Epithelial cell of prostate (primary cell): ENCODE measurements around the gene PPARD.
"Not testable (repeated sequence)": the region's sequence is repeated elsewhere in the genome, so short reads cannot be mapped to it uniquely, and the experiment has no call there.

Experiments used
- DNase-seq: peaks from one replicate; pipeline ENCODE4 v3.0.0-alpha.2; 2011; ENCODE audit warnings: low read depth, low spot score
- H3K27ac ChIP-seq: fragments of 450-650 bp; 2 replicates; pipeline ENCODE4 v1.5.1; 2017; ENCODE audit warnings: mild to moderate bottlenecking

PPARD gene

GRCh38 chr6:35372633-35373032 lies 30.3 kb downstream of the PPARD start:
- no peak for DNase-seq
- H3K27ac ChIP-seq: no peak overlapping the region

DNA sequence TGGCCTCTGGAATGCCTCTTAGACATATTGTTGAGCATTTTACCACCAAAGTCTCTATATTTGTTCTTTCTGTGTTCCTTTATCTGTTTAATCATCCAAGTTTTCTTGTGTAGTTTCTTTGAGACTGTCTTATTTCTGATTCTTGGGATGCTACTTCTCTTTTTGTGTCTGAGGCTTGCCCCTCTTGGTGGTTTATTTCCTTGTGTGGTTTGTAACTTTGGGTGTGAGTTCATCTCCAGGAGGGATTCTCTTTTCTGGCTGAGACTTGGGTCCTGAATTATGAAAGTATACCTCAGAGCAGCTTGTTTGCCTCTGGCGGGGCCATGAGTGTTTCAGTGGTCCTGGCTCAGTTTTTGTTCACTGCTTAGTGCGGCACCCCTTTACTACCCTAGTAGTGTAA lies 33.9 kb downstream of the PPARD start:
- H3K27ac ChIP-seq: no peak overlapping the region
- no peak for DNase-seq

- no peak for DNase-seq
- H3K27ac ChIP-seq: no peak overlapping the region
Measured at GRCh38 chr6:35377002-35377401, 34.6 kb downstream of the PPARD start.

- H3K27ac ChIP-seq: no peak overlapping the region
- no peak for DNase-seq
Measured at GRCh38 chr6:35378261-35378660, 35.9 kb downstream of the PPARD start.

DNA sequence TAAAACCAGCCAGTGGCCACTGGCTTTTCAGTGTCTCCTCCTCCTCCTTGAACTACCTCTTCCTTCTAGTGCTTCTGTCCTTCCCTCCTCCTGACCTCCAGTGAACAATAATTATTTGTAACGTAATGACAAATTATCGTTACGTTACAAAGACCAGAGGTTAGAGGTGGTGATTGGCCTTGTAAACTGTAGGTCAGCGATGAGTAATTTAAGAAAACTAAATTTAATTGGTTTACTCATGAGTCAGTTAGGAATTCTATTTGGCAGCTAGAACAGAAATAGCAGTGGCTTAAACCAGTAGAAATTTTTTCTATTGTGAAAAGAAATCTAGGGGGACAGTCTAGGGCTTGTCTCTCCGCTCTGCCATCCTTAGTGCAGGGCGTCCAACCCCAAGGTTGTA lies 38.8 kb downstream of the PPARD start:
- DNase-seq: no peak

DNA sequence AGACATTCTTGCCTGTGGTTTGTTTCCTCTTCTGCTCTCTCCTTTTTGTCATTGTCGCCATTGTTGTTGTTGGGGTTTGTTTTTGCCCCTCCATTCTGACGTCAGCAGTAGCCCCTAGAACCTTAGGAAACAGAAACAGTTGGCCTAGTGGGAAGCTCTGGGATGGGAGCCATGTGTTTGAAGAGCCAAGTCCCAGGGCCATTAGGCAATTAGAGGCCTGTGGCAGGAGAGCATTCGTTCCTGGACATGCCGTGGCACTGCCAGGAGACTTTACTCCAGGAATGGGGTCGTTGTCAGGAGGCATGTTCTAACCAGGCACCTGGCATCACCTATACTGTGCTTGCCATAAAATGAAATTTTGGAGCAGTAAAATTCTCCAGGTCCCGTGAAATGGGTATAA lies 39.7 kb downstream of the PPARD start:
- no peak for DNase-seq
- no peak overlapping the region for H3K27ac ChIP-seq

More for the DNA sequence above, 38.8 kb downstream of the PPARD start:
- no peak overlapping the region for H3K27ac ChIP-seq

DNA sequence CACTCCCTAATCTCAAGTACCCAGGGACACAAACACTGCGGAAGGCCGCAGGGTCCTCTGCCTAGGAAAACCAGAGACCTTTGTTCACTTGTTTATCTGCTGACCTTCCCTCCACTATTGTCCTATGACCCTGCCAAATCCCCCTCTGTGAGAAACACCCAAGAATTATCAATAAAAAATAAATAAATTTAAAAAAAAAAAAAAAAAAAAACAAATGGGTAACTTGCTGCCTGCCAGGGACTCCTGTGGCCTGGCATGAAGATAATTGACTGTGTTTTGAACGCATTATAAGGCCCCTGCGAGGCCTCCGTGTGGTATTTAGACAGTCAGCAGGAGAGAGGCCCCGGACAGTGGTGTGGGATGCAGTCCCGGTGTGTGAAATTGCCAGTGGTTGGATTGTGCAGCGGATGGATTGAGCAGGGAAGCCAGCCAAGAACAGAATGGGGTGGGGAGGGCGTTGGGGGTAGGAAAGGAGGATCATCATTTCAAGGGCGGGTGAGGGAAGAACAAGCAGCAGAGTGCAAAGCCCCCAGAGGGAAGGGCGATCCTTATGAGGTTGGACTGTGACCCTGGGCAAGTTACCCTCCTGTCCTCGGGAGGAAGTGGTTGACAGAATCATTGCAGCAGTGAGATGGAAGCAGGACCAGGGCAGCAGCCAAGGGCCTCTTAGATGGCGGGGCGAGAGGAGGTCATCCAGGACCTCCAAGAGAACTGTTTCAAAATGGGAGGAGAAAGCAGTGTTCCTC lies 43.3 kb downstream of the PPARD start:
- no peak overlapping the region for H3K27ac ChIP-seq
- DNase-seq: no peak

DNA sequence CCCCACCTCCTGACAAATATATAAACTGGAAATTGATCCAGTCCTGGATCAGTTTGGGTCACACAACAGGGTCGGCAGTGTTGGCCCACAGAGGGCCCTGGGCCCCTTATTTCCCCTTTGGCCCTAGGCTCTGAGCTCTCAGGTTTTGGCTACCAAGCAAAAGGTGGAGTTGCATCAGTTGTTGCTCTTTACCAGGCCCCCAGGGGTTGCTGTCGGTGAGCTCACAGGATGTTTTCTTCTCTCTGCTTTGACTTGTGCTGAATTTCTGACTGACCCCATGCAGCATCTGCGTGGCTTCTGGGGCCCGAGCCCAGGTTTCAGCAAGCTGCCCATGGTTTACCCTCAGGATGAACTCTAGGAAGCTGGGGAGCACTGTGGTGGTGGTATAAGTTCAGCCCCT lies 44.6 kb downstream of the PPARD start:
- DNase-seq: no peak
- peak overlapping the region; percentile 7 for H3K27ac ChIP-seq

DNA sequence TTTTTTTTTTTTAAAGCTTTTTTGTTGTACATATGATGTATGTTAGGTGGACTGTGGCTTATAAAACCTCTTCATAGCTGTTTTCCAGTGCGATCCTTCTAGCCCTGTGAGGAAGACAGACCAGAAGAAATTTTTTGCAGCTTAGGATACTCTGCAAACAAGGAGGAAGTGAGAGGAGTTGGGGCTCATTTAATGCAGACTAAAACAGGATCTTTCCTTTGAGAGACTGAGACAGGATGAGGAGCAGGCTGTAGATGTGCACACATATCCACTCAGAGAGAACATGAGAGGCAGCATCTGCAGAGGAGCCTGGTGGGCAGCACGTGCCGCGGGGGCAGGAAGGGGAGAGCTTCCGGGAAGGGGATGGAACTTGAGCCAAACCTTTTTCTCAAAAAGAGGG lies 45.7 kb downstream of the PPARD start:
- no peak for DNase-seq

DNA sequence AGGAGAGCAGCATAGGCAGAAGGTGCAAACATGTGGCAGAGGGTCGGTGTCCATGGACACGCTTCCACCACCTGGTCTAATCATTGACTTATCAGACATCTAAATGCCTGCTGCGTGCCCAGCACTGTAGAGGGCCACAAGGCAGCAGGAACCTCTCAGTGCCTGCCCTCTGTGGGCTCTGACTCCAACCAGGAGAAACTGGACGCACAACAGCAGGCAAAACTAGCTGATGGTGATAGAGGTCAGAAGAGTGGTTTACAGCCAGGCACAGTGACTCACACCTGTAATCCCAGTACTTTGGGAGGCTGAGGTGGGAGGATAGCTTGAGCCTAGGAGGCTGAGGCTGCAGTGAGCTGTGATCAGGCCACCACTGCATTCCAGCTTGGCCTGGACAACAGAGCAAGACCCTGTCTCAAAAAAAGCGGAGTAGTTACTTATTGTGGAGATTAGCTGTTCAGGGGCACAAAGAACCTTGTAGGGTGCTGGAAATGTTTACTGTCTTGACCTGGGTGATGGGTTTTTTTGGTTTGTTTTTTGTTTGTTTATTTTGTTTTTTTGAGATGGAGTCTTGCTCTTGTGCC lies 46.5 kb downstream of the PPARD start:
- DNase-seq: no peak
- H3K27ac ChIP-seq: no peak overlapping the region

More for the DNA sequence above, 45.7 kb downstream of the PPARD start:
- no peak overlapping the region for H3K27ac ChIP-seq

GRCh38 chr6:35389386-35389785 lies 47.0 kb downstream of the PPARD start:
- not testable (repeated sequence) for DNase-seq

DNA sequence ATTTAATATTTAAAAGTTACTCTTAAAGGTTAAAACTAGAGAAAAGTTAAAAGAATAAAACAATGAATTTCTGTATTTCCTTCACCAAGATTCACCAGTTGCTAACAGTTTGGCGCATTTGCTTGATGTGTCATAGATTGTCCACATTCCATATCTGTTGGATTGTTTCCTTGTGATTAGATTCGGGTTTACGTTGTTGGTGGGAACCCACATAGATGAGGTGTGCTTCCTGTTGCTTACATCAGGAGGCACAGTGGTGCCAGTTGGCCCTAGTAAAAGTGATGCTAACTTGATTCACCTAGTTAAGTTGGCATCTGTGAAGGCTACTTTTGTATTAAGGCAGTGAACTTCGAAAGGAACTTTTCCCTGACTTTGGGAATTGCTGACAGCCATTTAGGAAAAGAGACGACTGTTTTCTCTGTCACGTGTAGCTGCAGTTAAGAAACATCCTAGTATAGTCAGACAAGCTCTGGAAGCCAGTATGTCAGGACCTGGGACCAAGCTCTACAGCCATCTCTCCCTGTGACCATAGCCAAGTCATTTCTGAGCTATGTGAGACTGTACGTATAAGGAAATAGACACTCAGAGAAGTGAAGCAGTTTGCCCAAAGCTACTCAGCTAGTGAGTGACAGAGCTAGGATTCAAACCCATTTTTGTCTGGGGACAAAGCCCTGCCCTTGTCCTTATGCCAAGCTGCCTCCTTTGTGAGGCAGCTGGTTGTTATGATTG lies 49.0 kb downstream of the PPARD start:
- peak; percentile 97 for DNase-seq
- H3K27ac ChIP-seq: peak overlapping the region; percentile 100

More at GRCh38 chr6:35389386-35389785, 47.0 kb downstream of the PPARD start:
- peak overlapping the region; percentile 100 for H3K27ac ChIP-seq

DNA sequence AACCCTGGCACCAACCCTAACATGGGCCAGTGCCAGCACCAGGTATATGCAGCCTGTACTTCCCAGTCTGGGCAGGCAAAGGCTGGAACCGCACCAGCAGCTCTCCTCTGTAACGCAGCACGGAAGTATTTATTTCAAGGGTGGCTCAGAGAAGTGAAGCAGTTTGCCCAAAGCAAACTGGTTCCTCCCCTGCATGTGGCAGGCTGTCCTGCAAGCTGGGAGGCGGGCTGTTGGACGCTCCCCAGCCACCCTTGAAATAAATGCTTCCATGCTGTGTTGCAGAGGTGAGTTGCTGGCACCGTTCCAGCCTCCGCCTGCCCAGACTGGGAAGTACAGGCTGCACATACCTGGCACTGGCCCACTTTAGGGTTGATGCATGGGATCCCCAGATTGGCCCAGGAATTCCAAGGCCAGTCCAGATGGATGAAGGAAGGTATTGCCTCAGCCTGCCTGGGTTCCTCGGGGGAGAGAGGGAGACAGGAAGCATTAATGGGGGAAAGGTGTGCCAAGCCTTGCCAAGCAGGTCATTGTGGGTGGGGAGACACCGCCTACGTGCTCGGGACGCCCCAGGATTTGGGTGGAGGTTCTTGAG lies 49.8 kb downstream of the PPARD start:
- DNase-seq: peak; percentile 94
- peak overlapping the region; percentile 100 for H3K27ac ChIP-seq

- H3K27ac ChIP-seq: peak overlapping the region; percentile 100
- no peak for DNase-seq
Measured at GRCh38 chr6:35392773-35393672, 50.7 kb downstream of the PPARD start.

GRCh38 chr6:35396991-35397390 lies 54.6 kb downstream of the PPARD start:
- peak overlapping the region; percentile 100 for H3K27ac ChIP-seq
- DNase-seq: peak; percentile 78

- no peak for DNase-seq
- H3K27ac ChIP-seq: peak overlapping the region; percentile 100
Measured at GRCh38 chr6:35397806-35398418, 55.6 kb downstream of the PPARD start.

DNA sequence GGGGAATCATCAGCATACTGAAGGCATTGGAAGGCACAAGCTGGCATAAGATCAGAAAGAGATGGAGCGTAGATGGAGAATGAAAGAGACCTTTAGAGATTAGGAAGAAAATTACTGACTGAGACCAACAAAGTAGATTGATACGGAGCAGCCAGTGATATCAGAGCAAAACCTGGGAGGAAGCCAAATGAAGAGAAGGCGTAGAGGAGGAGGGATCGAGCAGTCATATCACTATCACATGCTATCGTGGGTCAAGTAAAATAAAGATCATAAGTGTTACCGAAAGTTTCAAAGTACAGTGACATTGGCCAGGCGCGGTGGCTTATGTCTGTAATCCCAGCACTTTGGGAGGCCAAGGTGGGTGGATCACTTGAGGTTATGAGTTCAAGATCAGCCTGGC lies 56.2 kb downstream of the PPARD start:
- H3K27ac ChIP-seq: peak overlapping the region; percentile 100
- DNase-seq: no peak

GRCh38 chr6:35400111-35400510 lies 57.8 kb downstream of the PPARD start:
- H3K27ac ChIP-seq: peak overlapping the region; percentile 100
- DNase-seq: no peak

DNA sequence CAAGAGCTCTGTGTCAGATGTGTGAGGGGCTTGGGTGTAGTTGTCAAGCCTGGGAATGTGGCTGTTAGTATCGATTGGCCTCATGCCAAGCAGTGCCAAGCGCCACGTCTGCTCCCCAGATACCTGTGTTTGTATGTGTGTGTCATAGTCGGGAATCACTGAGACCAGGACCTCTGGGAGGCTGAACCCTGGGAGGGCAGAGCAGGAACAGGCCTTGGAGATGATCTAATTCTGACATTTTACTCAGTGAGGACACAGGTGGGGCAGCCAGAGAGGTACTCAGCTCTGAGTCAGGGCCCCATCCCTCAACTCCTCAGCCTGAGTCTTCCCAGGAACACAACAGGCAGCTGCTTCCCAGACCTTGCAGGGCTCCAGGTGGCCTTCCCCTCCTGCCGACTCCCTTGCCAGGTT lies 58.5 kb downstream of the PPARD start:
- peak; percentile 99 for DNase-seq

More for the DNA sequence above, 58.5 kb downstream of the PPARD start:
- peak overlapping the region; percentile 100 for H3K27ac ChIP-seq
